Loucy (cell line): ENCODE results near the gene AMFR.

Source experiments
- H2AFZ ChIP-seq: fragments of 200-600 bp; sonication (generic); 2 replicates; pipeline ENCODE4 v1.6.0; 2016; ENCODE audit warnings: antibody characterized with exemption, mild to moderate bottlenecking, low read length, moderate library complexity
- H3F3A ChIP-seq: fragments of 200-600 bp; 2 replicates; pipeline ENCODE4 v1.6.0; 2016; ENCODE audit warnings: antibody characterized with exemption, low read depth, mild to moderate bottlenecking
- H3K27me3 ChIP-seq: fragments of 200-600 bp; sonication (generic); 2 replicates; pipeline ENCODE4 v1.6.1; 2014; ENCODE audit warnings: low read length, mild to moderate bottlenecking; ENCODE audit not compliant: insufficient read depth, poor library complexity, severe bottlenecking
- H3K36me3 ChIP-seq: fragments of 200-600 bp; sonication (generic); 2 replicates; pipeline ENCODE4 v1.6.1; 2016; ENCODE audit warnings: low read length; ENCODE audit not compliant: insufficient read depth
- H3K4me1 ChIP-seq: fragments of 200-600 bp; sonication (generic); 2 replicates; pipeline ENCODE4 v1.5.1; 2014; ENCODE audit warnings: low read length, mild to moderate bottlenecking; ENCODE audit not compliant: insufficient read depth, poor library complexity, severe bottlenecking
- H3K4me2 ChIP-seq: fragments of 200-600 bp; sonication (generic); 2 replicates; pipeline ENCODE4 v1.6.0; 2014; ENCODE audit warnings: antibody characterized with exemption, low read length, low read depth, mild to moderate bottlenecking; ENCODE audit not compliant: poor library complexity, severe bottlenecking
- H3K4me3 ChIP-seq: fragments of 200-600 bp; sonication (generic); 2 replicates; pipeline ENCODE4 v1.5.1; 2014; ENCODE audit warnings: low read length, mild to moderate bottlenecking, mixed read lengths; ENCODE audit not compliant: poor library complexity, severe bottlenecking
- H3K79me2 ChIP-seq: fragments of 200-600 bp; sonication (generic); 2 replicates; pipeline ENCODE4 v1.6.1; 2014; ENCODE audit warnings: low read length; ENCODE audit not compliant: insufficient read depth
- H3K9ac ChIP-seq: fragments of 200-600 bp; sonication (generic); 2 replicates; pipeline ENCODE4 v1.6.0; 2014; ENCODE audit warnings: mild to moderate bottlenecking, low read depth, low read length, moderate library complexity; ENCODE audit not compliant: poor library complexity, severe bottlenecking
- H3K9me2 ChIP-seq: fragments of 200-600 bp; sonication (generic); replicated peaks from 2 replicates; pipeline ENCODE4 v1.6.1; 2016; ENCODE audit warnings: low read depth, low read length, mixed read lengths
- H3K9me3 ChIP-seq: fragments of 200-600 bp; sonication (generic); 2 replicates; pipeline ENCODE4 v1.6.1; 2014; ENCODE audit warnings: mild to moderate bottlenecking, antibody characterized with exemption, low read length, low read depth; ENCODE audit not compliant: insufficient read depth
- H4K20me1 ChIP-seq: fragments of 200-600 bp; sonication (generic); 2 replicates; pipeline ENCODE4 v1.6.0; 2014; ENCODE audit warnings: antibody characterized with exemption, low read length, mild to moderate bottlenecking; ENCODE audit not compliant: insufficient read depth, poor library complexity, severe bottlenecking
- EZH2phosphoT487 ChIP-seq: fragments of 200-600 bp; IDR thresholded peaks from 2 replicates; pipeline ENCODE4 v1.6.1; 2018; ENCODE audit warnings: antibody characterized with exemption, mild to moderate bottlenecking, moderate library complexity, borderline replicate concordance
- TF ChIP-seq, protein P1 (sequence below): fragments of 200-600 bp; sonication (generic); conservative IDR thresholded peaks from 2 replicates; pipeline ENCODE4 v1.5.1; 2014; ENCODE audit warnings: mild to moderate bottlenecking, antibody characterized with exemption, low read length

Gene AMFR

DNA sequence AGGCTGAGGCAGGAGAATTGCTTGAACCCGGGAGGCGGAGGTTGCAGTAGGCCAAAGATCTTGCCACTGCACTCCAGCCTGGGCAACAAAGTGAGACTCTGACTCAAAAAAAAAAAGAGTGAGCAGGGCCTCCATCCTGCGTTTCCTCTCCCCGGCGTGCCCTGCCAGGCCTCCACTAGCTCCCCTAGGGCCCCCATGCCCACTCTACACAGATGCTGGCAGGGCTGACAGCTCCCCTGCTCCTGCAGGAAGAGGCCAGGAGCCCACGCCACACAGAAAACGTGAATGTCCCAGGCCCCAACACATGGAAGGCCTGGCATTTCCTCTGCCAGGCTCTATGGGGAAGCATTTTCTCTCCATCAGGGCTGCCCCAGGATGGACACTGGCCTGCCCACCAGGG is 109.4 kb downstream of the AMFR start:
- Histone ChIP-seq H3K4me2 (no peak overlapping the region), H3K4me1 (peaks cover 25% of the 10 kb centered on the region), H2AFZ (no peak overlapping the region), H3K27me3 (no peaks in the 10 kb centered on the region), H3K9me2 (no peaks in the 10 kb centered on the region), H4K20me1 (no peaks in the 10 kb centered on the region), H3K9ac (no peak overlapping the region), H3K36me3 (no peaks in the 10 kb centered on the region), H3K4me3 (no peak overlapping the region), H3F3A (no peaks in the 10 kb centered on the region), H3K9me3 (no peaks in the 10 kb centered on the region), H3K79me2 (no peaks in the 10 kb centered on the region)
- TF ChIP-seq EZH2phosphoT487 = no peak
- TF ChIP-seq, protein P1, sequence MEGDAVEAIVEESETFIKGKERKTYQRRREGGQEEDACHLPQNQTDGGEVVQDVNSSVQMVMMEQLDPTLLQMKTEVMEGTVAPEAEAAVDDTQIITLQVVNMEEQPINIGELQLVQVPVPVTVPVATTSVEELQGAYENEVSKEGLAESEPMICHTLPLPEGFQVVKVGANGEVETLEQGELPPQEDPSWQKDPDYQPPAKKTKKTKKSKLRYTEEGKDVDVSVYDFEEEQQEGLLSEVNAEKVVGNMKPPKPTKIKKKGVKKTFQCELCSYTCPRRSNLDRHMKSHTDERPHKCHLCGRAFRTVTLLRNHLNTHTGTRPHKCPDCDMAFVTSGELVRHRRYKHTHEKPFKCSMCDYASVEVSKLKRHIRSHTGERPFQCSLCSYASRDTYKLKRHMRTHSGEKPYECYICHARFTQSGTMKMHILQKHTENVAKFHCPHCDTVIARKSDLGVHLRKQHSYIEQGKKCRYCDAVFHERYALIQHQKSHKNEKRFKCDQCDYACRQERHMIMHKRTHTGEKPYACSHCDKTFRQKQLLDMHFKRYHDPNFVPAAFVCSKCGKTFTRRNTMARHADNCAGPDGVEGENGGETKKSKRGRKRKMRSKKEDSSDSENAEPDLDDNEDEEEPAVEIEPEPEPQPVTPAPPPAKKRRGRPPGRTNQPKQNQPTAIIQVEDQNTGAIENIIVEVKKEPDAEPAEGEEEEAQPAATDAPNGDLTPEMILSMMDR = no peak

DNA sequence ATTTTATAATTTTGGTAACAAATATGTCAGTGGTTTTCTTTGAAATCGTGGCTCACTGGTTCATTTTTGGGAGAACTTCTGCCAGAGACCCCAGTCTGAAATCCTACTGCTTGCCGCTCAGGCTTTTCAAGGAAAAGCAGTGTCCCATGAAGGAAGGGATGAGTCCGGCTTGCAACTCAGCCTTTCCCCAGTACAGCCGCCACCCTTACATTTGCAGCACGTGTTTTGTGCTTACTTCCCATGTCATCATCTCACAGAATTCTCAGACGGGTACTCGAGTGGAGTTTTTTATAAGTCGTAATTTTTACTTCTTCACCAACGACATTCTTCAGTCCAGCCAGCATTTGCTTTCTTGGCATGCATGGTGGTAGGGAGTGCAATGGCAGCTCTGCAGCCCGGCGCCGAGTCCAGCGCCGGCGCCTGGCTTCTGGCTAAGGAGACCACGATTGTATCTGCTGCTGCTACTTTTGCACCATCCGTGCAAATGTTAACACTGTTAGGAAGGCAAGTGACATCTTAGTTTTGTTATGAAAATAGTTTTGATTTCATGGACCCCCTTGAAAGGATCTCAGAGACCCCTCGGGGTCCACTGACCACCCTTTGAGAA is 111.0 kb downstream of the AMFR start:
- no peak overlapping the region for H3K4me3 ChIP-seq
- H3K27me3 ChIP-seq = no peaks in the 10 kb centered on the region

DNA sequence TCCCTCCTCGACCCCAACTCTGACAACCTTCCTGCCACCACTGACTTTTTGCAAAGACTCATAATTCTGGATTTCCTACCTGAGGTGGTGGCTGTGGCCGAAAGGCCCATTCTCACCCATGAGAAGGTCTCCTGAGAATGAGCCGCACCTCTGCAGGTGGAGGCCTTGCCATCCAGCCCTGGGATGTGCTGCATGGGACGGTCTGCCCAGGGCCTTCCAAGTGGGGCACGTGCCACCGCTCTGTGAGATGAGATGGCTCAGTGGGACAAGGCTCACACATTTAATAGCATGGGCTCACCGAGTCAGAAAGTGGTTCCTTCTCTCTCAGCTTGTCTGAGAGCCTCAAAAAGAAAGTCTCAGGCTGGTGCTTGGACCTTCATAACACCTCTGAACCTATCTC is 112.8 kb downstream of the AMFR start:
- no peak overlapping the region for H3K9ac ChIP-seq
- H4K20me1 ChIP-seq = no peaks in the 10 kb centered on the region
- no peaks in the 10 kb centered on the region for H3K9me2 ChIP-seq
- no peaks in the 10 kb centered on the region for H3K9me3 ChIP-seq
- no peak overlapping the region for H3K4me2 ChIP-seq
- TF ChIP-seq, protein P1 = no peak
- H3K79me2 ChIP-seq = no peaks in the 10 kb centered on the region
- no peaks in the 10 kb centered on the region for H3F3A ChIP-seq
- no peaks in the 10 kb centered on the region for H3K36me3 ChIP-seq
- H3K4me1 ChIP-seq = no peaks in the 10 kb centered on the region
- no peaks in the 10 kb centered on the region for H3K27me3 ChIP-seq
- H2AFZ ChIP-seq = no peak overlapping the region
- no peak overlapping the region for H3K4me3 ChIP-seq

More for the DNA sequence above, 111.0 kb downstream of the AMFR start:
- Histone ChIP-seq H3K36me3 (no peaks in the 10 kb centered on the region), H3K4me2 (no peak overlapping the region), H3F3A (no peaks in the 10 kb centered on the region), H3K9me2 (no peaks in the 10 kb centered on the region), H2AFZ (no peak overlapping the region), H4K20me1 (no peaks in the 10 kb centered on the region), H3K79me2 (no peaks in the 10 kb centered on the region), H3K9ac (no peak overlapping the region), H3K9me3 (no peaks in the 10 kb centered on the region), H3K4me1 (peaks cover 9% of the 10 kb centered on the region)
- TF ChIP-seq, protein P1 = no peak
- TF ChIP-seq EZH2phosphoT487 = no peak
